Heart left ventricle (tissue), 16 donors: Measurements from ENCODE around the gene TCF4. TPM values are rescaled to one million over a fixed set of nuclear protein-coding genes. Genes with fewer than 3 reads are reported as not detected.
A peak's percentile ranks its signal among the peaks of the same experiment; 100 is the strongest.

Experiments
- ATAC-seq, 4 donors: fragments of 200-7000 bp; cut with Tn5 transposase; one replicate each; pipeline ENCODE4 v1.9.1; 2020 to 2022; ENCODE audit warnings: moderate library complexity in 4 of 4, mild to moderate bottlenecking in 3 of 4, moderate number of reproducible peaks in 1 of 4
- DNase-seq, 5 donors: peaks; one replicate each; pipeline ENCODE4 v3.0.0-alpha.2; 2020
- H3K27ac ChIP-seq, 12 donors: fragments of 200-600 bp; sonication (generic) in 4 of 12; one replicate each; pipeline versions ENCODE4 v1.5.0 to v1.8.0; 2016 to 2022; ENCODE audit warnings: mild to moderate bottlenecking in 2 of 12
- H3K27me3 ChIP-seq, 9 donors: fragments of 200-600 bp; sonication (generic) in 2 of 9; one replicate each; pipeline versions ENCODE4 v1.5.1 to v1.8.0; 2016 to 2022; ENCODE audit warnings: mild to moderate bottlenecking in 3 of 9
- H3K36me3 ChIP-seq, 9 donors: fragments of 200-600 bp; sonication (generic) in 2 of 9; one replicate each; pipeline versions ENCODE4 v1.5.0 to v1.8.0; 2018 to 2022; ENCODE audit warnings: mild to moderate bottlenecking in 2 of 9
- H3K4me1 ChIP-seq, 12 donors: fragments of 200-600 bp; sonication (generic) in 4 of 12; one replicate each; pipeline versions ENCODE4 v1.5.0 to v1.8.0; 2016 to 2022; ENCODE audit warnings: mild to moderate bottlenecking in 3 of 12
- H3K4me3 ChIP-seq, 12 donors: fragments of 200-600 bp; sonication (generic) in 4 of 12; one replicate each; pipeline versions ENCODE4 v1.5.0 to v1.8.0; 2017 to 2022; ENCODE audit warnings: mild to moderate bottlenecking in 9 of 12, moderate library complexity in 4 of 12
- H3K9me3 ChIP-seq, 12 donors: fragments of 200-600 bp; sonication (generic) in 4 of 12; one replicate each; pipeline versions ENCODE4 v1.5.0 to v1.8.0; 2016 to 2022; ENCODE audit warnings: mild to moderate bottlenecking in 1 of 12
- POLR2A ChIP-seq, 2 donors: fragments of 450-650 bp; IDR thresholded peaks; one replicate each; pipeline ENCODE4 v1.6.1; 2017; ENCODE audit warnings: antibody characterized with exemption in 2 of 2, mild to moderate bottlenecking in 2 of 2, moderate library complexity in 2 of 2
- WGBS, 4 donors: extraction: QIAGEN DNeasy Blood & Tissue Kit in 2 of 4; methylation state at CpG; one replicate each; pipeline versions ENCODE4 v1.1.5 to v1.1.7; 2013 to 2018; 5-methylcytosine and 5-hydroxymethylcytosine counted together
- intact Hi-C, 10 donors: fragments of 100-400 bp; cut with DNase I; formaldehyde crosslinking; loops; one replicate each; pipeline versions ENCODE4 v1.11.1 to v1.14.2; 2022
- polyA plus RNA-seq, 2 donors: library from polyadenylated mRNA; stranded (reverse); fragments of 200-250 nt; gene quantifications; one replicate each; pipeline ENCODE4 v1.2.3, GENCODE V29; 2013
- total RNA-seq, 9 donors: library from RNA; depleted of rRNA in 2 of 9; stranded (reverse); fragments of >200 nt in 2 of 9; fragmentation: NEBNext Ultra II Directional in 3 of 9; extraction: Animal tissue kit (Norgen Biotek cat#: 25700) in 3 of 9; gene quantifications; one replicate each; pipeline versions ENCODE4 v1.1.0 to v1.2.4, GENCODE V29; 2016 to 2023
- TF ChIP-seq, protein P1 (sequence below), 12 donors: fragments of 200-600 bp; sonication (generic) in 4 of 12; IDR thresholded peaks; one replicate each; pipeline versions ENCODE4 v1.5.0 to v1.8.0; 2018 to 2022; ENCODE audit warnings: antibody characterized with exemption in 12 of 12, mild to moderate bottlenecking in 5 of 12
- donor health status: ischemic (EF 13 %, LVEDD 7.1; RV severe dilation, severe dysfunction).
- donor health status: healthy with polysubstance abuse.
- donor health status: DM: no; HTN: yes; CAD: no.
- donor health status: DM: no; HTN: no; CAD: no.
- donor health status: ischemic (EF 25% LVEDD 6.9; RV normal size, moderate dysfunction).
- donor health status: ischemic (EF 25% LVEDD 5.7; RV mildly dilated, moderate dysfunction).
- donor health status: healthy.
- donor health status: DM: yes; HTN: yes; CAD: no.
- donor health status: ischemic (EF 35%, LVEDD 5.7; RV mildly dilated, moderate dysfunction).
- donor health status: nonischemic (EF 11% LVEDD 7.7; RV severe dilation, severe dysfunction).
- donor health status: DM: yes; HTN: yes; CAD: no.
- donor health status: PGD.
- donor health status: ischemic (EF 29% LVEDD 5.4; RV normal size, mild dysfunction).
- donor health status: nonischemic (EF 23%, LVEDD 6.1; RV moderate dilation, normal function).

Gene TCF4
- total and polyA plus RNA-seq, 11 donors = 12.8 to 119 (median 71.5) TPM

DNA sequence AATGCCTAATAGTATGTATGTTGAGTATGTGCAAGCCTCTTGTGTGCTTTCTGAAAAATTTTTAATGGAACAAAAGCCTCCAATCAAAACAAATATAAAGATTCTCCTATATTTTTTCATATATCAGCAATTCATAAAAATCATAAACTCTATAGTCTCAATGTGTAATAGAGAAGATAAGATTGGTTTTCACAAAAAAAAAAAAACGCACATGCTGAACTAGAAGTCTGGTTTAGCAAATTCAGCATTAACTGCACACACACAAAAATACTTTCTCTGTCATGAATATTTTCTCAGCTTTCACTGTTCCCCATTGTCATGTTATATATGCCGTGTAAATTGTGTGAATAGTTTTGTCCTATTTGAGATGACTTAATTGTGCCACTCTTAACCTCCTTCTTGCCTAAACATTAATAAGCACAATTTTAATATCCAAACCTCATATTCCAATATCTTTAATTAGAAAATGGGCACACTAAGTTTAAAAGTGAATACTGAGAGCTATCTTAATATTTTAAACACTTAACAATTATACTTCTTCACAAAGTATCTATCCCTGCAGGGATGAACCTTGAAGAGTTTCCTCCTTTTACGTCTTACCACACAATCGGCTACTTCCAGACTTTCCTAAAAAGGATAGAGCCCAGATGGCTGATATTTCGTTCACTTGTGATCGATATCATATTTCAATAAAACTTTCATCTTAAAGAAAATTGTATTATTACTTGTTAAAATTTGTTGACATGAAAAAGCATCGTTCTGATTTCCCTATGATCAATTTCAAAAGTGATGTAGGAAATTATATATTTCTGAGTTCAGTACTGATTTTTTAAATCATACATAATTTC is 242.7 kb downstream of the TCF4 start:
- Histone ChIP-seq H3K4me1 (peaks cover 0 to 54% (median 8%) of the 10 kb centered on the region in 12 donors), H3K4me3 (no peak overlapping the region), H3K9me3 (no peaks in the 10 kb centered on the region), H3K27me3 (no peaks in the 10 kb centered on the region), H3K36me3 (peaks cover 0 to 7% (median 0%) of the 10 kb centered on the region in 9 donors), H3K27ac (peak overlapping the region in 2 of 12 donors; percentile 21 to 40)
- intact Hi-C loops = loop anchor here in 6 of 10 donors (5.0 to 10.0 kb wide), 9 partner anchors 42 to 1232 kb away; partner anchors contain the start of gene TCF4 (in 2 of the 6)
- WGBS, 4 donors = 71 to 86% (median 81%) methylated on average over 7 of the region's 7 CpGs
- TF ChIP-seq, protein P1, sequence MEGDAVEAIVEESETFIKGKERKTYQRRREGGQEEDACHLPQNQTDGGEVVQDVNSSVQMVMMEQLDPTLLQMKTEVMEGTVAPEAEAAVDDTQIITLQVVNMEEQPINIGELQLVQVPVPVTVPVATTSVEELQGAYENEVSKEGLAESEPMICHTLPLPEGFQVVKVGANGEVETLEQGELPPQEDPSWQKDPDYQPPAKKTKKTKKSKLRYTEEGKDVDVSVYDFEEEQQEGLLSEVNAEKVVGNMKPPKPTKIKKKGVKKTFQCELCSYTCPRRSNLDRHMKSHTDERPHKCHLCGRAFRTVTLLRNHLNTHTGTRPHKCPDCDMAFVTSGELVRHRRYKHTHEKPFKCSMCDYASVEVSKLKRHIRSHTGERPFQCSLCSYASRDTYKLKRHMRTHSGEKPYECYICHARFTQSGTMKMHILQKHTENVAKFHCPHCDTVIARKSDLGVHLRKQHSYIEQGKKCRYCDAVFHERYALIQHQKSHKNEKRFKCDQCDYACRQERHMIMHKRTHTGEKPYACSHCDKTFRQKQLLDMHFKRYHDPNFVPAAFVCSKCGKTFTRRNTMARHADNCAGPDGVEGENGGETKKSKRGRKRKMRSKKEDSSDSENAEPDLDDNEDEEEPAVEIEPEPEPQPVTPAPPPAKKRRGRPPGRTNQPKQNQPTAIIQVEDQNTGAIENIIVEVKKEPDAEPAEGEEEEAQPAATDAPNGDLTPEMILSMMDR (IDR thresholded peaks at IDR 0.05) = no peak
- TF ChIP-seq POLR2A (IDR thresholded peaks at IDR 0.05) = no peak
- ATAC-seq (no peak), DNase-seq (no peak)

DNA sequence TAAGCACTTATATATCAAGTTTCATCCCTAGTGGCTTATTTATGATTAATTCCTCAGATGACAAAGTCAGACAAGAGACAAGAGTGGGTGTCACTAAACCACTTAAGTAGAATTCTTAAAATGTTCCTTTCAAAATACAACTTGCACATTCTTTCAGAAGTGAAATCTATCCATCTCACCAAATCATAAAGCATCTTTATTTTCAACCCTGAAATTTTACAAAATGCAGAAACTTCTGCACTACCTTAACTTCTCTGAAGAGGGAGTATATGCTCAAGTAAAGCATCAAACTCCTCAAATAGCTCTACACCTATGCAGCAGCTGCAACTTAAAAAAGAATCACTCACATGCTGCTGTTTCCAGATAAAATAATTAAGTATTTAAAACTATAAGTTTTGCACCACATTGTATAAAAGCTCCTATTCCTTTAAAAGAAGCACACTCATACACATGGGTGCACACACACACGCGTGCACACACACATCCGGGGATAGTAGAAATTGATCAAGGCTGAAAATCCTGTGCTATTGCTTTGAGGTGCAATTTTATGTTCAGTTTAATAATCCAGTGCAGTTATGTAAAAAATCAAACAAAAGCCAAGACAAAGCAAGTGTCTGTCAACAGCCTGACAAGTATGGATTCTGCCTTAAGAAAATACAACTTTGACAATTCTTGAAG is 244.5 kb downstream of the TCF4 start:
- Histone ChIP-seq H3K27me3 (no peaks in the 10 kb centered on the region), H3K4me3 (no peak overlapping the region), H3K4me1 (peaks cover 0 to 61% (median 17%) of the 10 kb centered on the region in 12 donors), H3K36me3 (no peaks in the 10 kb centered on the region), H3K9me3 (no peaks in the 10 kb centered on the region), H3K27ac (peak overlapping the region in 2 of 12 donors; percentile 4 to 21)
- TF ChIP-seq POLR2A (IDR thresholded peaks at IDR 0.05) = no peak
- TF ChIP-seq, protein P1 (IDR thresholded peaks at IDR 0.05) = peak; percentile 38 to 74 (median 58)
- peak in 3 of 4 donors; percentile 56 to 64 (median 57) for ATAC-seq
- intact Hi-C loops = loop anchor here in 9 of 10 donors (2.0 to 10.0 kb wide), 10 partner anchors 64 to 1234 kb away; partner anchors contain the start of gene TCF4 (in 2 of the 9)
- no peak for DNase-seq
- WGBS, 4 donors = 60 to 73% (median 72%) methylated on average over 3 of the region's 3 CpGs

DNA sequence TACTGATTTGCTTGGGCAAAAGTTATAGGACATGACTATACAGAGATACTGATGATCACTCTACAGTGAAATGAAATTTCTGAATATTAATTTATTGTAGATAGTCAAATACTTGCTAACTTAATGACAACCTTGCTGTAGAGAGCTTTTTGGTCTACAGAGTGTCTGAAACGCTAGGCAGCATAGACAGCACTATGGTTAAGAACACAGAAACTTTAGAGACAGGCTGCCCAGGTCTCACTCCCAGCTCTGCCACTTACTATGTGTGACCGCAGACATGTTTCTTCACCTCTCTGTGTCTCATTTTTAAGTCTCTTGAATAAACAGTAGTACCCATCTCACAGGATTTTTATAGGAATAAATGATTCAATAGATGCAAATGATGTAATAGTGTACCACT is 247.0 kb downstream of the TCF4 start:
- H3K36me3 ChIP-seq = no peaks in the 10 kb centered on the region
- no peak overlapping the region for H3K4me3 ChIP-seq
- peaks cover 0 to 67% (median 31%) of the 10 kb centered on the region in 12 donors for H3K4me1 ChIP-seq
- H3K9me3 ChIP-seq = no peaks in the 10 kb centered on the region
- TF ChIP-seq POLR2A (IDR thresholded peaks at IDR 0.05) = no peak
- TF ChIP-seq, protein P1 (IDR thresholded peaks at IDR 0.05) = no peak
- ATAC-seq (no peak), DNase-seq (no peak)
- no peaks in the 10 kb centered on the region for H3K27me3 ChIP-seq
- intact Hi-C loops = loop anchor here in 9 of 10 donors (5.0 to 10.0 kb wide), 8 partner anchors 66 to 1236 kb away; partner anchors contain the start of gene TCF4 (in 2 of the 9)
- 87 to 91% (median 88%) methylated on average over 2 of the region's 2 CpGs for WGBS, 4 donors
- H3K27ac ChIP-seq = peak overlapping the region in 1 of 12 donors; percentile 11
